Mucosa of descending colon (tissue), 3 donors: ENCODE data around the gene ZNF764. TPM values are rescaled to one million over a fixed set of nuclear protein-coding genes. Genes with fewer than 3 reads are reported as not detected.

Experiments used
- ATAC-seq: fragments of 200-7000 bp; cut with Tn5 transposase; one replicate; pipeline ENCODE4 v1.9.1; 2020; ENCODE audit warnings: mild to moderate bottlenecking, moderate library complexity
- DNase-seq, 3 donors: peaks; one replicate each; pipeline ENCODE4 v3.0.0-alpha.2; 2020
- H3K36me3 ChIP-seq: fragments of 200-600 bp; one replicate; pipeline ENCODE4 v1.8.0; 2021; ENCODE audit warnings: low read depth, mild to moderate bottlenecking
- H3K4me1 ChIP-seq: fragments of 200-600 bp; one replicate; pipeline ENCODE4 v1.8.0; 2021; ENCODE audit warnings: low read depth, mild to moderate bottlenecking
- H3K4me3 ChIP-seq: fragments of 200-600 bp; one replicate; pipeline ENCODE4 v1.8.0; 2021; ENCODE audit warnings: mild to moderate bottlenecking
- H3K9me3 ChIP-seq: fragments of 200-600 bp; one replicate; pipeline ENCODE4 v1.8.0; 2021; ENCODE audit warnings: mild to moderate bottlenecking
- CTCF ChIP-seq: fragments of 200-600 bp; IDR thresholded peaks from one replicate; pipeline ENCODE4 v1.8.0; 2022; ENCODE audit warnings: antibody characterized with exemption, mild to moderate bottlenecking
- intact Hi-C, 2 donors: fragments of 100-400 bp; cut with DNase I in 1 of 2; cut with micrococcal nuclease in 1 of 2; formaldehyde crosslinking; loops; one replicate each; pipeline versions ENCODE4 v1.11.0 to v1.11.1; 2022; cut with DNase I, micrococcal nuclease
- total RNA-seq, 3 donors: library from RNA; stranded (reverse); fragmentation: NEBNext Ultra II Directional in 2 of 3; extraction: Animal tissue kit (Norgen Biotek cat#: 25700) in 2 of 3; gene quantifications; one replicate each; pipeline versions ENCODE4 v1.2.1 to v1.2.4, GENCODE V29; 2021 to 2023
- donor health status: DM: no; HTN: no; CAD: no; lungs with moderate emphysema.
- donor health status: DM: no; HTN: no; CAD: no.
- donor health status: DM: no; HTN: yes; CAD: no.

The ZNF764 gene
- total RNA-seq, 3 donors from 2014 or later = 11.2 to 20.2 (median 12.7) TPM

GRCh38 chr16:30530163-30531037, 27.8 kb downstream of the ZNF764 start:
- DNase-seq (no peak), ATAC-seq (no peak)
- H3K4me1 ChIP-seq = peaks cover 26% of the 10 kb centered on the region
- H3K4me3 ChIP-seq = no peak overlapping the region
- TF ChIP-seq CTCF = no peak
- H3K9me3 ChIP-seq = no peaks in the 10 kb centered on the region
- peaks cover 2% of the 10 kb centered on the region for H3K36me3 ChIP-seq
- intact Hi-C loops = no loop called here

GRCh38 chr16:30528799-30529457, 29.2 kb downstream of the ZNF764 start:
- H3K9me3 ChIP-seq = no peaks in the 10 kb centered on the region
- no peak overlapping the region for H3K4me3 ChIP-seq
- DNase-seq (no peak), ATAC-seq (no peak)
- peaks cover 28% of the 10 kb centered on the region for H3K4me1 ChIP-seq
- no peak for TF ChIP-seq CTCF
- intact Hi-C loops = no loop called here
- H3K36me3 ChIP-seq = no peaks in the 10 kb centered on the region

- TF ChIP-seq CTCF = no peak
- intact Hi-C loops = no loop called here
- Histone ChIP-seq H3K36me3 (no peaks in the 10 kb centered on the region), H3K4me3 (peak overlapping the region; percentile 61), H3K9me3 (no peaks in the 10 kb centered on the region), H3K4me1 (peaks cover 16% of the 10 kb centered on the region)
- DNase-seq (peak in 1 of 3 donors; percentile 56), ATAC-seq (peak; percentile 6)
Measured at GRCh38 chr16:30527635-30528178, 30.5 kb downstream of the ZNF764 start.

- no peaks in the 10 kb centered on the region for H3K36me3 ChIP-seq
- H3K4me3 ChIP-seq = peak overlapping the region; percentile 61
- H3K4me1 ChIP-seq = peaks cover 16% of the 10 kb centered on the region
- peak; percentile 99 for DNase-seq
- TF ChIP-seq CTCF = peak; percentile 8
- H3K9me3 ChIP-seq = no peaks in the 10 kb centered on the region
- intact Hi-C loops = no loop called here
- ATAC-seq = peak; percentile 92
Measured at GRCh38 chr16:30526823-30527634, 31.1 kb downstream of the ZNF764 start.

GRCh38 chr16:30526137-30526822, 31.9 kb downstream of the ZNF764 start, which contains the start of gene ZNF768:
TSS of gene ZNF768 (minus strand) at chr16:30526566. CDS start at chr16:30526413, 153 bp downstream.
- TF ChIP-seq CTCF = no peak
- Histone ChIP-seq H3K4me1 (peaks cover 16% of the 10 kb centered on the region), H3K4me3 (peak within 1 kb of the TSS; percentile 61)

More at GRCh38 chr16:30526137-30526822, 31.9 kb downstream of the ZNF764 start, which contains the start of gene ZNF768:
- Histone ChIP-seq H3K9me3 (no peaks in the 10 kb centered on the region), H3K36me3 (no peaks in the 10 kb centered on the region)
- ATAC-seq (peak; percentile 49), DNase-seq (peak; percentile 64 to 81 (median 74))
- intact Hi-C loops = no loop called here
